B cell (primary cell): ENCODE measurements around the gene PHACTR1. TPM values are rescaled to one million over a fixed set of nuclear protein-coding genes. Genes with fewer than 3 reads are reported as not detected.

ENCODE experiments used
- ATAC-seq: fragments of 200-7000 bp; cut with Tn5 transposase; one replicate; pipeline ENCODE4 v1.10.0; 2021; ENCODE audit warnings: low read depth, mild to moderate bottlenecking, moderate number of reproducible peaks, moderate library complexity
- CTCF ChIA-PET: fragments of 350-600 bp; sonication (Branson Sonifier 250); formaldehyde crosslinking; loops from one replicate; lab custom pipeline; 2021; ENCODE audit warnings: antibody characterized with exemption, inconsistent platforms; lab: Charles Lee
- POLR2A ChIA-PET: fragments of 350-600 bp; sonication (Branson Sonifier 250); formaldehyde crosslinking; loops from one replicate; lab custom pipeline; 2021; ENCODE audit warnings: antibody characterized with exemption; lab: Charles Lee
- DNase-seq: peaks from one replicate; pipeline ENCODE4 v3.0.0; 2013
- H2AFZ ChIP-seq: 2 replicates; pipeline ENCODE4 v1.6.1; 2012; ENCODE audit warnings: mild to moderate bottlenecking, low read depth, low read length; ENCODE audit not compliant: insufficient read depth, poor library complexity, severe bottlenecking
- H3K27ac ChIP-seq, 2 donors: 1 replicate in 1 of 2; 2 replicates in 1 of 2; pipeline ENCODE4 v1.5.1; 2012 to 2013; ENCODE audit warnings: low read length in 2 of 2, mild to moderate bottlenecking in 2 of 2, moderate library complexity in 1 of 2
- H3K27me3 ChIP-seq, 4 experiments: fragments of 200-600 bp in 1 of 4; sonication (generic) in 1 of 4; replicated peaks in 1 of 4; 1 replicate in 2 of 4; 2 replicates in 2 of 4; pipeline versions ENCODE4 v1.6.1 to v1.7.0; 2013 to 2016; ENCODE audit warnings: low read length in 3 of 4, mild to moderate bottlenecking in 2 of 4, mixed read lengths in 1 of 4, moderate library complexity in 1 of 4; ENCODE audit not compliant: insufficient read depth in 4 of 4, control insufficient read depth in 3 of 4; ENCODE audit errors: control extremely low read depth in 1 of 4
- H3K36me3 ChIP-seq, 2 experiments: replicated peaks in 1 of 2; 1 replicate in 1 of 2; 2 replicates in 1 of 2; pipeline versions ENCODE4 v1.6.1 to v1.7.1; 2013; ENCODE audit warnings: low read length in 1 of 2; ENCODE audit not compliant: insufficient read depth in 2 of 2, control insufficient read depth in 1 of 2; ENCODE audit errors: control extremely low read depth in 1 of 2, extremely low read depth in 1 of 2
- H3K4me1 ChIP-seq, 2 donors: fragments of 200-600 bp in 1 of 2; sonication (generic) in 1 of 2; 1 replicate in 1 of 2; 2 replicates in 1 of 2; pipeline versions ENCODE4 v1.5.1 to v1.6.1; 2013 to 2017; ENCODE audit warnings: low read length in 2 of 2; ENCODE audit not compliant: control insufficient read depth in 2 of 2, insufficient read depth in 2 of 2
- H3K4me2 ChIP-seq: replicated peaks from 2 replicates; pipeline ENCODE3; 2012; ENCODE audit warnings: mild to moderate bottlenecking, low read depth, low read length; ENCODE audit not compliant: poor library complexity, severe bottlenecking
- H3K4me3 ChIP-seq, 5 experiments: fragments of 200-600 bp in 1 of 5; sonication (generic) in 1 of 5; 1 replicate in 3 of 5; 2 replicates in 2 of 5; pipeline versions ENCODE4 v1.5.1 to v1.7.0; 2011 to 2016; ENCODE audit warnings: low read length in 4 of 5, mild to moderate bottlenecking in 4 of 5, low read depth in 2 of 5, control low read depth in 1 of 5, moderate library complexity in 1 of 5; ENCODE audit not compliant: insufficient read depth in 1 of 5; ENCODE audit errors: control extremely low read depth in 1 of 5, extremely low read depth in 1 of 5
- H3K79me2 ChIP-seq: fragments of 200-600 bp; sonication (generic); one replicate; pipeline ENCODE4 v1.6.0; 2016; ENCODE audit warnings: low read length; ENCODE audit not compliant: control insufficient read depth, insufficient read depth
- H3K9ac ChIP-seq: fragments of 200-600 bp; sonication (generic); 2 replicates; pipeline ENCODE4 v1.6.1; 2017; ENCODE audit warnings: mild to moderate bottlenecking, low read length, moderate library complexity
- H3K9me3 ChIP-seq, 3 donors: one replicate each; pipeline versions ENCODE4 v1.6.1 to v1.7.1; 2013; ENCODE audit warnings: low read length in 2 of 3; ENCODE audit not compliant: control insufficient read depth in 2 of 3, insufficient read depth in 1 of 3; ENCODE audit errors: control extremely low read depth in 1 of 3
- H4K20me1 ChIP-seq: 2 replicates; pipeline ENCODE4 v1.6.0; 2012; ENCODE audit warnings: mild to moderate bottlenecking, low read length; ENCODE audit not compliant: insufficient read depth, control insufficient read depth, poor library complexity, severe bottlenecking
- H3K27ac Mint-ChIP-seq: one replicate; pipeline ENCODE4 v1.8.0; 2021; ENCODE audit warnings: mixed read lengths
- H3K27me3 Mint-ChIP-seq: one replicate; pipeline ENCODE4 v1.8.0; 2021; ENCODE audit warnings: mixed read lengths
- H3K4me1 Mint-ChIP-seq: one replicate; pipeline ENCODE4 v1.8.0; 2021; ENCODE audit warnings: mixed read lengths
- H3K4me3 Mint-ChIP-seq: one replicate; pipeline ENCODE4 v1.8.0; 2021; ENCODE audit warnings: mixed read lengths
- H3K9me3 Mint-ChIP-seq: one replicate; pipeline ENCODE4 v1.8.0; 2022; ENCODE audit warnings: mixed read lengths; ENCODE audit not compliant: insufficient read depth
- CTCF ChIP-seq: fragments of 200-600 bp; IDR thresholded peaks from one replicate; pipeline ENCODE4 v1.8.0; 2022; ENCODE audit warnings: antibody characterized with exemption, mild to moderate bottlenecking
- EZH2 ChIP-seq: IDR thresholded peaks from 2 replicates; pipeline ENCODE4 v1.6.1; 2012; ENCODE audit warnings: borderline replicate concordance, low read depth, mild to moderate bottlenecking, moderate library complexity, low read length; ENCODE audit not compliant: insufficient read depth, poor library complexity, severe bottlenecking
- WGBS: methylation state at CpG from one replicate; pipeline ENCODE4 v1.1.5; 2013; ENCODE audit warnings: missing lambda C conversion rate; ENCODE audit not compliant: insufficient coverage; 5-methylcytosine and 5-hydroxymethylcytosine counted together
- intact Hi-C: fragments of 100-400 bp; cut with micrococcal nuclease; formaldehyde crosslinking; loops from one replicate; pipeline ENCODE4 v1.10.0; 2022
- polyA plus RNA-seq: library from polyadenylated mRNA; depleted of rRNA; stranded (reverse); fragments of >200 nt; gene quantifications from 2 replicates; pipeline ENCODE4 v1.2.3, GENCODE V29; 2012
- total RNA-seq, 2 donors: library from RNA; stranded (reverse); fragments of 120-200 nt in 1 of 2; gene quantifications; 1 replicate in 1 of 2; 2 replicates in 1 of 2; pipeline versions ENCODE4 v1.2.3 to v1.2.4, GENCODE V29; 2013 to 2022

PHACTR1 gene
- total and polyA plus RNA-seq, 2 donors (not counting 1 experiment from before 2014, with no cell fraction given): 30.2 to 129 TPM

- H3K9me3 Mint-ChIP-seq: no peaks in the 10 kb centered on the region
- WGBS: no CpG with 5 or more reads among the region's 1 CpG
- Histone ChIP-seq H3K36me3 (no peaks in the 10 kb centered on the region), H3K4me1 (no peaks in the 10 kb centered on the region), H4K20me1 (no peaks in the 10 kb centered on the region), H3K27ac (no peak overlapping the region), H3K9me3 (peaks cover 2 to 12% (median 8%) of the 10 kb centered on the region in 3 donors), H3K4me3 (no peak overlapping the region), H2AFZ (no peak overlapping the region), H3K27me3 (no peaks in the 10 kb centered on the region), H3K79me2 (no peaks in the 10 kb centered on the region), H3K4me2 (no peak overlapping the region), H3K9ac (no peak overlapping the region)
- ATAC-seq (no peak), DNase-seq (no peak)
- TF ChIP-seq CTCF (no peak), EZH2 (no peak)
- intact Hi-C loops: no loop called here
- ChIA-PET POLR2A (no interaction called here), CTCF (interaction anchor here (1.0 kb wide), 1 partner anchor 16 kb away, joined by 3 read pairs; no protein-coding TSS in a partner anchor)
- H3K27me3 Mint-ChIP-seq: peaks cover 8% of the 10 kb centered on the region
- no peaks in the 10 kb centered on the region for H3K4me1 Mint-ChIP-seq
- H3K27ac Mint-ChIP-seq: no peak overlapping the region
- H3K4me3 Mint-ChIP-seq: no peak overlapping the region
Measured at GRCh38 chr6:12841619-12842018, 125.1 kb downstream of the PHACTR1 start.

GRCh38 chr6:12842114-12842513 is 125.5 kb downstream of the PHACTR1 start:
- H3K27ac Mint-ChIP-seq: no peak overlapping the region
- Histone ChIP-seq H3K27ac (no peak overlapping the region), H3K4me2 (no peak overlapping the region), H2AFZ (no peak overlapping the region), H3K36me3 (no peaks in the 10 kb centered on the region), H3K79me2 (no peaks in the 10 kb centered on the region), H3K9me3 (peaks cover 2 to 12% (median 8%) of the 10 kb centered on the region in 3 donors), H3K4me1 (no peaks in the 10 kb centered on the region), H3K9ac (no peak overlapping the region), H3K27me3 (no peaks in the 10 kb centered on the region), H3K4me3 (no peak overlapping the region), H4K20me1 (no peaks in the 10 kb centered on the region)
- ATAC-seq (no peak), DNase-seq (no peak)
- POLR2A ChIA-PET: no interaction called here
- no peak overlapping the region for H3K4me3 Mint-ChIP-seq
- H3K27me3 Mint-ChIP-seq: peaks cover 8% of the 10 kb centered on the region
- CTCF ChIA-PET: interaction anchor here (1.0 kb wide), 1 partner anchor 15 kb away, joined by 3 read pairs; no protein-coding TSS in a partner anchor
- intact Hi-C loops: no loop called here
- no peak for TF ChIP-seq EZH2
- no peak for TF ChIP-seq CTCF
- no peaks in the 10 kb centered on the region for H3K4me1 Mint-ChIP-seq
- H3K9me3 Mint-ChIP-seq: no peaks in the 10 kb centered on the region
